Breast epithelium (tissue), 4 donors: ENCODE measurements around the gene GPHN. TPM values are rescaled to one million over a fixed set of nuclear protein-coding genes. Genes with fewer than 3 reads are reported as not detected.

Source experiments
- DNase-seq, 2 donors: peaks; one replicate each; pipeline ENCODE4 v3.0.0-alpha.2; 2019; ENCODE audit warnings: low spot score in 2 of 2
- H3K27ac ChIP-seq, 2 donors: fragments of 200-600 bp; sonication (generic) in 1 of 2; one replicate each; pipeline ENCODE4 v1.5.1; 2016 to 2019; ENCODE audit warnings: mild to moderate bottlenecking in 1 of 2
- H3K27me3 ChIP-seq, 2 donors: fragments of 200-600 bp; sonication (generic) in 1 of 2; one replicate each; pipeline versions ENCODE4 v1.5.1 to v1.6.0; 2017 to 2019; ENCODE audit warnings: control low read depth in 1 of 2, mild to moderate bottlenecking in 1 of 2
- H3K36me3 ChIP-seq: fragments of 200-600 bp; one replicate; pipeline ENCODE4 v1.5.1; 2019
- H3K4me1 ChIP-seq, 2 donors: fragments of 200-600 bp; sonication (generic); one replicate each; pipeline ENCODE4 v1.5.1; 2016 to 2019; ENCODE audit warnings: control low read depth in 1 of 2
- H3K4me3 ChIP-seq, 3 donors: fragments of 200-600 bp; sonication (generic); 1 replicate in 2 of 3; 2 replicates in 1 of 3; pipeline ENCODE4 v1.5.1; 2016 to 2019; ENCODE audit warnings: mild to moderate bottlenecking in 3 of 3, moderate library complexity in 2 of 3
- H3K9me3 ChIP-seq, 2 donors: fragments of 200-600 bp; sonication (generic) in 1 of 2; one replicate each; pipeline ENCODE4 v1.5.1; 2016 to 2019; ENCODE audit warnings: control low read depth in 1 of 2
- CTCF ChIP-seq, 3 donors: fragments of 450-650 bp; IDR thresholded peaks; one replicate each; pipeline ENCODE4 v1.5.1; 2016 to 2017; ENCODE audit warnings: antibody characterized with exemption in 3 of 3, mild to moderate bottlenecking in 3 of 3, moderate library complexity in 3 of 3
- POLR2A ChIP-seq: fragments of 450-650 bp; IDR thresholded peaks from one replicate; pipeline ENCODE4 v1.6.1; 2016; ENCODE audit warnings: antibody characterized with exemption, mild to moderate bottlenecking, moderate library complexity
- POLR2AphosphoS5 ChIP-seq, 3 donors: sonication (generic); formaldehyde crosslinking; IDR thresholded peaks; one replicate each; pipeline ENCODE4 v1.6.1; 2017; ENCODE audit warnings: antibody characterized with exemption in 3 of 3
- intact Hi-C: fragments of 100-400 bp; cut with DNase I; formaldehyde crosslinking; loops from one replicate; pipeline ENCODE4 v1.15.1; 2023; ENCODE audit warnings: low total_unique reads
- total RNA-seq, 3 donors: library from RNA; depleted of rRNA; stranded (reverse); fragments of >200 nt; gene quantifications; one replicate each; pipeline ENCODE4 v1.1.0, GENCODE V29; 2016

GPHN gene
- total RNA-seq, 3 donors from 2014 or later: 20.9 to 39.0 (median 24.9) TPM

GRCh38 chr14:66782853-66783252 is 274.9 kb downstream of the GPHN start:
- TF ChIP-seq POLR2AphosphoS5 (IDR thresholded peaks at IDR 0.05) (no peak), CTCF (IDR thresholded peaks at IDR 0.05) (no peak), POLR2A (no peak)
- intact Hi-C loops: no loop called here
- Histone ChIP-seq H3K9me3 (no peaks in the 10 kb centered on the region), H3K4me3 (no peak overlapping the region), H3K4me1 (no peaks in the 10 kb centered on the region), H3K27ac (no peak overlapping the region), H3K36me3 (no peaks in the 10 kb centered on the region), H3K27me3 (no peaks in the 10 kb centered on the region)
- no peak for DNase-seq

GRCh38 chr14:66790101-66790500 is 282.2 kb downstream of the GPHN start:
- Histone ChIP-seq H3K4me3 (no peak overlapping the region), H3K36me3 (no peaks in the 10 kb centered on the region), H3K4me1 (no peaks in the 10 kb centered on the region), H3K27ac (no peak overlapping the region), H3K9me3 (peaks cover 11 to 31% of the 10 kb centered on the region in 2 donors), H3K27me3 (no peaks in the 10 kb centered on the region)
- TF ChIP-seq POLR2AphosphoS5 (IDR thresholded peaks at IDR 0.05) (no peak), POLR2A (no peak), CTCF (IDR thresholded peaks at IDR 0.05) (no peak)
- intact Hi-C loops: no loop called here
- no peak for DNase-seq

- peaks cover 4 to 7% of the 10 kb centered on the region in 2 donors for H3K9me3 ChIP-seq
- H3K27ac ChIP-seq: no peak overlapping the region
- no peak overlapping the region for H3K4me3 ChIP-seq
- TF ChIP-seq POLR2AphosphoS5 (IDR thresholded peaks at IDR 0.05) (no peak), CTCF (IDR thresholded peaks at IDR 0.05) (no peak), POLR2A (no peak)
- no peaks in the 10 kb centered on the region for H3K36me3 ChIP-seq
- intact Hi-C loops: no loop called here
- no peaks in the 10 kb centered on the region for H3K4me1 ChIP-seq
- DNase-seq: no peak
- no peaks in the 10 kb centered on the region for H3K27me3 ChIP-seq
Measured at GRCh38 chr14:66802962-66803361, 295.0 kb downstream of the GPHN start.

- Histone ChIP-seq H3K36me3 (no peaks in the 10 kb centered on the region), H3K4me3 (no peak overlapping the region), H3K9me3 (peaks cover 4 to 7% of the 10 kb centered on the region in 2 donors), H3K27ac (no peak overlapping the region), H3K27me3 (no peaks in the 10 kb centered on the region), H3K4me1 (no peaks in the 10 kb centered on the region)
- TF ChIP-seq POLR2A (no peak), POLR2AphosphoS5 (IDR thresholded peaks at IDR 0.05) (no peak), CTCF (IDR thresholded peaks at IDR 0.05) (no peak)
- no peak for DNase-seq
- intact Hi-C loops: no loop called here
Measured at GRCh38 chr14:66804141-66804540, 296.2 kb downstream of the GPHN start.

GRCh38 chr14:66813636-66814035 is 305.7 kb downstream of the GPHN start:
- H3K27me3 ChIP-seq: no peaks in the 10 kb centered on the region
- H3K27ac ChIP-seq: no peak overlapping the region
- H3K4me1 ChIP-seq: no peaks in the 10 kb centered on the region
- TF ChIP-seq CTCF (IDR thresholded peaks at IDR 0.05) (no peak), POLR2AphosphoS5 (IDR thresholded peaks at IDR 0.05) (no peak), POLR2A (no peak)
- DNase-seq: no peak
- H3K36me3 ChIP-seq: no peaks in the 10 kb centered on the region
- H3K9me3 ChIP-seq: peaks cover 8 to 17% of the 10 kb centered on the region in 2 donors
- intact Hi-C loops: no loop called here
- H3K4me3 ChIP-seq: no peak overlapping the region
